OCI-LY1 (cell line): ENCODE results near the gene ESPNL.

Experiments used
- H2AFZ ChIP-seq: fragments of 200-600 bp; sonication (generic), shearing (Covaris generic); 2 replicates; pipeline ENCODE4 v1.6.0; 2014; ENCODE audit warnings: antibody characterized with exemption, mild to moderate bottlenecking, low read length
- H3F3A ChIP-seq: fragments of 200-600 bp; sonication (generic), shearing (Covaris generic); 2 replicates; pipeline ENCODE4 v1.6.0; 2014; ENCODE audit warnings: mild to moderate bottlenecking, antibody characterized with exemption, low read length, moderate library complexity; ENCODE audit not compliant: insufficient read depth
- H3K27ac ChIP-seq: fragments of 200-600 bp; sonication (generic); 2 replicates; pipeline ENCODE4 v1.5.1; 2014; ENCODE audit warnings: low read length, mixed run types, mild to moderate bottlenecking, low read depth; ENCODE audit not compliant: poor library complexity, severe bottlenecking
- H3K27me3 ChIP-seq: fragments of 200-600 bp; sonication (generic); 2 replicates; pipeline ENCODE4 v1.6.0; 2014; ENCODE audit warnings: antibody characterized with exemption, mild to moderate bottlenecking, low read length, moderate library complexity; ENCODE audit not compliant: insufficient read depth
- H3K36me3 ChIP-seq: fragments of 200-600 bp; sonication (generic); 2 replicates; pipeline ENCODE4 v1.6.1; 2014; ENCODE audit warnings: mild to moderate bottlenecking, antibody characterized with exemption, low read length, moderate library complexity, mixed read lengths; ENCODE audit not compliant: insufficient read depth
- H3K4me1 ChIP-seq: fragments of 200-600 bp; sonication (generic); 2 replicates; pipeline ENCODE4 v1.5.1; 2014; ENCODE audit warnings: mild to moderate bottlenecking, low read length, moderate library complexity; ENCODE audit not compliant: insufficient read depth, severe bottlenecking
- H3K4me2 ChIP-seq: fragments of 200-600 bp; sonication (generic), shearing (Covaris generic); 2 replicates; pipeline ENCODE4 v1.6.1; 2014; ENCODE audit warnings: low read length
- H3K4me3 ChIP-seq: fragments of 200-600 bp; sonication (generic); 2 replicates; pipeline ENCODE4 v1.5.1; 2014; ENCODE audit warnings: low read length, low read depth, mild to moderate bottlenecking, mixed read lengths; ENCODE audit not compliant: poor library complexity, severe bottlenecking
- H3K79me2 ChIP-seq: fragments of 200-600 bp; shearing (Covaris generic); 2 replicates; pipeline ENCODE4 v1.6.1; 2016; ENCODE audit warnings: mixed run types, low read length, mixed read lengths; ENCODE audit not compliant: insufficient read depth
- H3K9ac ChIP-seq: fragments of 200-600 bp; sonication (generic), shearing (Covaris generic); 2 replicates; pipeline ENCODE4 v1.6.1; 2014; ENCODE audit warnings: mild to moderate bottlenecking, low read length, mixed read lengths
- H3K9me2 ChIP-seq: fragments of 200-600 bp; sonication (generic), shearing (Covaris generic); 2 replicates; pipeline ENCODE4 v1.6.1; 2014; ENCODE audit warnings: low read depth, mild to moderate bottlenecking, low read length, mixed read lengths
- H3K9me3 ChIP-seq: fragments of 200-600 bp; shearing (Covaris generic); 2 replicates; pipeline ENCODE4 v1.6.1; 2014; ENCODE audit warnings: low read length, mixed read lengths
- H4K20me1 ChIP-seq: fragments of 200-600 bp; sonication (generic), shearing (Covaris generic); 2 replicates; pipeline ENCODE4 v1.6.0; 2016; ENCODE audit warnings: mild to moderate bottlenecking, low read length; ENCODE audit not compliant: insufficient read depth
- CTCF ChIP-seq: fragments of 200-600 bp; sonication (generic), shearing (Covaris generic); IDR thresholded peaks from 2 replicates; pipeline ENCODE4 v1.5.1; 2017; ENCODE audit warnings: mild to moderate bottlenecking, antibody characterized with exemption, low read length, moderate library complexity, mixed read lengths
- EZH2 ChIP-seq: fragments of 200-600 bp; sonication (generic), shearing (Covaris generic); IDR thresholded peaks from 2 replicates; pipeline ENCODE4 v1.8.0; 2017; ENCODE audit warnings: borderline replicate concordance, mixed run types, mild to moderate bottlenecking, antibody characterized with exemption, low read length, moderate library complexity, mixed read lengths

Gene ESPNL

GRCh38 chr2:238125127-238125885, 25.2 kb downstream of the ESPNL start:
- Histone ChIP-seq H3K9me2 (no peaks in the 10 kb centered on the region), H2AFZ (no peak overlapping the region), H3K79me2 (no peaks in the 10 kb centered on the region), H3F3A (no peaks in the 10 kb centered on the region), H3K4me1 (no peaks in the 10 kb centered on the region), H3K27me3 (peaks cover 5% of the 10 kb centered on the region; the same call in 1 of the 2 replicates), H3K27ac (no peak overlapping the region), H3K9me3 (no peaks in the 10 kb centered on the region), H3K36me3 (no peaks in the 10 kb centered on the region), H3K9ac (no peak overlapping the region), H3K4me3 (no peak overlapping the region), H3K4me2 (no peak overlapping the region), H4K20me1 (no peaks in the 10 kb centered on the region)
- TF ChIP-seq EZH2 (no peak), CTCF (no peak)

- no peaks in the 10 kb centered on the region for H3K79me2 ChIP-seq
- H3K27ac ChIP-seq = no peak overlapping the region
- no peak overlapping the region for H3K4me2 ChIP-seq
- TF ChIP-seq EZH2 (no peak), CTCF (no peak)
- no peaks in the 10 kb centered on the region for H4K20me1 ChIP-seq
- H3K9ac ChIP-seq = no peak overlapping the region
- H3F3A ChIP-seq = no peaks in the 10 kb centered on the region
- no peak overlapping the region for H3K4me3 ChIP-seq
- no peaks in the 10 kb centered on the region for H3K9me3 ChIP-seq
- no peaks in the 10 kb centered on the region for H3K36me3 ChIP-seq
- no peak overlapping the region for H2AFZ ChIP-seq
- no peaks in the 10 kb centered on the region for H3K4me1 ChIP-seq
- H3K27me3 ChIP-seq = peaks cover 5% of the 10 kb centered on the region; the same call in 1 of the 2 replicates
- no peaks in the 10 kb centered on the region for H3K9me2 ChIP-seq
These were observed 26.2 kb downstream of the ESPNL start for GRCh38 chr2:238126338-238126737.

- Histone ChIP-seq H3F3A (no peaks in the 10 kb centered on the region), H3K36me3 (no peaks in the 10 kb centered on the region), H3K4me2 (no peak overlapping the region), H3K27ac (no peak overlapping the region), H3K4me3 (no peak overlapping the region), H4K20me1 (no peaks in the 10 kb centered on the region), H3K27me3 (peaks cover 7% of the 10 kb centered on the region), H3K79me2 (no peaks in the 10 kb centered on the region), H2AFZ (no peak overlapping the region), H3K9ac (no peak overlapping the region), H3K9me2 (no peaks in the 10 kb centered on the region), H3K9me3 (no peaks in the 10 kb centered on the region), H3K4me1 (no peaks in the 10 kb centered on the region)
- no peak for TF ChIP-seq EZH2
- TF ChIP-seq CTCF = no peak
These were observed 26.6 kb downstream of the ESPNL start for GRCh38 chr2:238126775-238127164.
